ENCODE measurements around the gene SLC6A11. TPM values are rescaled to one million over a fixed set of nuclear protein-coding genes. Genes with fewer than 3 reads are reported as not detected.

SLC6A11 gene
- total and polyA plus RNA-seq, 2 of the 8 experiments (the other 6 are each of a cell fraction or from before 2014, with no cell fraction given) = 0.78 to 1.5 TPM

GRCh38 chr3:10977892-10978510 lies 162.0 kb downstream of the SLC6A11 start:
- Histone ChIP-seq H3K4me2 (ENCODE audit: insufficient read depth in 1 of 2, low read depth in 2 of 2, low read length in 2 of 2) (peak overlapping the region; percentile 47 to 62), H3K27ac (ENCODE audit: low read depth, low read length) (no peak overlapping the region), H2AK5ac (ENCODE audit: low read depth, low read length) (0 out of 2 replicates have a peak overlapping the region, but pooled peaks have one; percentile 16), H2BK120ac (replicated peaks; ENCODE audit: low read depth, low read length) (no peak overlapping the region), H4K20me1 (replicated peaks in 1 of 2; ENCODE audit: control insufficient read depth in 1 of 2, insufficient read depth in 2 of 2, low read length in 2 of 2) (no peaks in the 10 kb centered on the region), H3K27me3 (replicated peaks in 1 of 4; ENCODE audit: control insufficient read depth in 3 of 4, extremely low read depth in 1 of 4, insufficient read depth in 3 of 4, low read length in 3 of 4) (no peaks in the 10 kb centered on the region; a peak in 3 of 7 replicates), H3K4me3 (ENCODE audit: extremely low read depth in 1 of 4, insufficient read depth in 2 of 4, low read depth in 3 of 4, low read length in 4 of 4) (no peak overlapping the region), H2BK5ac (ENCODE audit: low read depth, low read length) (peak overlapping the region; percentile 44; the same call in 1 of the 2 replicates), H3K4me1 (replicated peaks in 1 of 4; ENCODE audit: control insufficient read depth in 3 of 4, insufficient read depth in 4 of 4, low read length in 3 of 4) (peaks cover 4 to 12% (median 5%) of the 10 kb centered on the region in 4 experiments; a peak in 6 of 7 replicates), H3K23me2 (ENCODE audit: low read depth, low read length) (no peaks in the 10 kb centered on the region), H3K36me3 (ENCODE audit: control insufficient read depth in 2 of 4, insufficient read depth in 4 of 4, low read length in 3 of 4) (no peaks in the 10 kb centered on the region; a peak in 1 of 8 replicates), H2BK20ac (ENCODE audit: low read length) (peak overlapping the region; percentile 90), H3K79me1 (ENCODE audit: low read depth, low read length) (no peaks in the 10 kb centered on the region), H4K5ac (ENCODE audit: insufficient read length, low read depth, low read length) (peak overlapping the region; percentile 3), H2AFZ (ENCODE audit: low read length) (peak overlapping the region; percentile 82), H3K9me3 (ENCODE audit: insufficient read depth in 2 of 2, low read depth in 1 of 2, low read length in 1 of 2) (no peaks in the 10 kb centered on the region), H4K8ac (ENCODE audit: extremely low read depth, insufficient read depth, low read length) (peak overlapping the region; percentile 62), H3K79me2 (ENCODE audit: control insufficient read depth in 1 of 2, insufficient read depth in 2 of 2, low read length in 2 of 2) (no peaks in the 10 kb centered on the region), H3K9ac (replicated peaks in 1 of 4; ENCODE audit: extremely low read depth in 1 of 4, low read depth in 3 of 4, low read length in 3 of 4) (no peak overlapping the region), H3K18ac (ENCODE audit: extremely low read depth, low read length) (peak overlapping the region; percentile 66; the same call in 1 of the 2 replicates), H2BK15ac (ENCODE audit: low read length) (no peak overlapping the region; the same call in 1 of the 2 replicates), H3K56ac (replicated peaks; ENCODE audit: insufficient read length, low read depth, low read length) (no peak overlapping the region), H3K23ac (ENCODE audit: insufficient read length) (no peak overlapping the region), H3K4ac (replicated peaks; ENCODE audit: insufficient read length, low read depth, low read length) (peak overlapping the region; percentile 32), H2BK12ac (ENCODE audit: low read depth, low read length) (peak overlapping the region; percentile 87; the same call in 1 of the 2 replicates), H3K14ac (ENCODE audit: insufficient read length) (no peak overlapping the region), H4K91ac (replicated peaks; ENCODE audit: insufficient read length, low read length) (peak overlapping the region; percentile 93)
- ChIA-PET CTCF (ENCODE audit: partially characterized antibody) (interaction anchor here (0.6 to 13.3 kb wide), 9 partner anchors 11 to 866 kb away, joined by 3 to 207 read pairs (median 4); partner anchors contain the start of gene SLC6A1), POLR2A (ENCODE audit: partially characterized antibody) (interaction anchor here (1.2 to 2.1 kb wide), 2 partner anchors 13 to 15 kb away, joined by 4 to 5 read pairs; partner anchors contain the start of gene SLC6A1)
- FAIRE-seq (no peak), DNase-seq (ENCODE audit: low read depth in 1 of 2, low spot score in 2 of 2) (peak in 1 of 2 experiments; percentile 55)
- 39% methylated on average over 10 of the region's 10 CpGs; no CpG with 5 or more reads in 1 of the 2 experiments for WGBS, 2 experiments (ENCODE audit: extremely low coverage in 1 of 2, insufficient coverage in 1 of 2, insufficient read length in 1 of 2, insufficient replicate concordance in 2 of 2, low coverage in 1 of 2, low lambda C conversion rate in 2 of 2, missing lambda C conversion rate in 1 of 2)
- TF ChIP-seq SP2 (IDR thresholded peaks at IDR 0.05; ENCODE audit: low read length) (no peak), SP1 (IDR thresholded peaks at IDR 0.05; ENCODE audit: low read depth, low read length) (0 out of 2 replicates have a peak, but pooled peaks have one; percentile 20), YY1 (IDR thresholded peaks at IDR 0.05; ENCODE audit: low read depth, low read length) (0 out of 2 replicates have a peak, but pooled peaks have one; percentile 15), ASH2L (IDR thresholded peaks at IDR 0.05; ENCODE audit: low read length) (peak; percentile 66)
- TF ChIP-seq, protein P1, sequence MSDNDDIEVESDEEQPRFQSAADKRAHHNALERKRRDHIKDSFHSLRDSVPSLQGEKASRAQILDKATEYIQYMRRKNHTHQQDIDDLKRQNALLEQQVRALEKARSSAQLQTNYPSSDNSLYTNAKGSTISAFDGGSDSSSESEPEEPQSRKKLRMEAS (IDR thresholded peaks at IDR 0.05) = 0 out of 2 replicates have a peak, but pooled peaks have one; percentile 23

Data from H1 (cell line).